ENCODE measurements around the gene ADAMTS7.
"Not testable (repeated sequence)": the region's sequence is repeated elsewhere in the genome, so short reads cannot be mapped to it uniquely, and the experiment has no call there.

The ADAMTS7 gene

GRCh38 chr15:78777953-78778345 is 33.3 kb downstream of the ADAMTS7 start:
- not testable (repeated sequence) for DNase-seq

GRCh38 chr15:78777290-78777952 is 33.8 kb downstream of the ADAMTS7 start:
- DNase-seq: not testable (repeated sequence)

DNA sequence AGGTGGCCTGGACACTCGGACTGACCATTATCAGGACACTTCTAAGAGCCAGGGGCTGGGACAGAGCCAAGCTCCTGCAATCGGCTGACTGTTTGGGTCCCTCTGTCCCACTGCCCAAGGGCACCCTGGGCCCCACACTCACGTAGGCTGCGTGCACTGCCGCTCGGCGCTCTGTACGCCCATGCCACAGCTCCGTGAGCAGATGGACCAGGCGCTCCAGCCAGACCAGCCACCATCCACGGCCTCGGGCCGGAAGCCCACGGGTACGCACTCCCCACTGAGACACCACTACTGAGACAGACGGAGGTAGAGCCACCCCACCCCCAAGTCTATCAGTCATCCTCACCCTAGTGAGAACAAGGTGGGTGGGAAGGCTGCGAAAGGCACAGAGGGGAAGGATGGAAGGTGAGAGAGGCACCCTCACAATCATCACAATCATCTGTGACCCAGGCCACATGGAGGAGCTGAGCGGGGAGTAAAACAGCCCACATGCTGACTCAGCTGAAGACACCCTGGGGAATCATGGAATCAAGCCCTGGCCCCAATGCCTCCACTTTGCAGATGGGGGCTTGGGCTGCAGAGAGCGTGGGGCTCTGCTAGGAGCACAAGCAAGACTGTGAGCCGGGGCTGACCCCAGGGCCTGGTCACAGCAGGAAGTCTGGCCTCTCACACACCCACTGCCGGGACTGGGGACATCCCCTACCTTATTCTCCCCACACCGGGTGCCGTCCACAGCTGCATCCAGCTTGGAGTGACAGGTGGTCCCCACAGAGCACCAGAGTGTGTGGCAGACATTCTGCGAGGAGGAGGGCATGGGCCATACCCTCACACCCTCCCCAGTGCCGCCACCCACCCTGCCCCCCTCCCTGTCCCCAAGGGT is 35.0 kb downstream of the ADAMTS7 start:
- not testable (repeated sequence) for DNase-seq

GRCh38 chr15:78775472-78775871 is 35.8 kb downstream of the ADAMTS7 start:
- DNase-seq: no peak

GRCh38 chr15:78774451-78774990 is 36.7 kb downstream of the ADAMTS7 start:
- DNase-seq: not testable (repeated sequence)

- DNase-seq: not testable (repeated sequence)
These were observed 37.4 kb downstream of the ADAMTS7 start for GRCh38 chr15:78773765-78774450.

- no peak for DNase-seq
These were observed 38.5 kb downstream of the ADAMTS7 start for GRCh38 chr15:78772738-78773137.

- not testable (repeated sequence) for DNase-seq
These were observed 39.7 kb downstream of the ADAMTS7 start for GRCh38 chr15:78771436-78772000.

DNA sequence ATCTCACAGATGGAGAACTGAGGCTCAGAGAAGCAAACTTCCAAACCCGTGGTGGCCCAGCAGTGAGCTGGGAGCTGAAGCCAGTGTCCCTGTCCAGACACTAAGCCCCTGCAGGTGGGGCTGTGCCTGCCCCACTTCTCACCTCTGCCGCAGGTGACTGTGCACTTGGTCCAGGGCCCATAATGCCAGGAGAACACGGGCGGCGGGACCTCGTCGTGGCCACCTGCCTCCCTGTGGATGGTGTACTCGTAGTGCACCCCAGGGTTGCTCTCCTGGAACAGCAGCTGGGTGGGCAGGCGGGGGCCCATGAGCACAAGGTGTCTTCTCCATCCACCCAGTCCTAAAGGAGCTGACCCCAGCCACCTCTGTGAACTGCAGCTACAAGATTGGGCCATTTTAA is 40.2 kb downstream of the ADAMTS7 start:
- DNase-seq: not testable (repeated sequence)

GRCh38 chr15:78769473-78770225 is 41.6 kb downstream of the ADAMTS7 start:
- not testable (repeated sequence) for DNase-seq

DNA sequence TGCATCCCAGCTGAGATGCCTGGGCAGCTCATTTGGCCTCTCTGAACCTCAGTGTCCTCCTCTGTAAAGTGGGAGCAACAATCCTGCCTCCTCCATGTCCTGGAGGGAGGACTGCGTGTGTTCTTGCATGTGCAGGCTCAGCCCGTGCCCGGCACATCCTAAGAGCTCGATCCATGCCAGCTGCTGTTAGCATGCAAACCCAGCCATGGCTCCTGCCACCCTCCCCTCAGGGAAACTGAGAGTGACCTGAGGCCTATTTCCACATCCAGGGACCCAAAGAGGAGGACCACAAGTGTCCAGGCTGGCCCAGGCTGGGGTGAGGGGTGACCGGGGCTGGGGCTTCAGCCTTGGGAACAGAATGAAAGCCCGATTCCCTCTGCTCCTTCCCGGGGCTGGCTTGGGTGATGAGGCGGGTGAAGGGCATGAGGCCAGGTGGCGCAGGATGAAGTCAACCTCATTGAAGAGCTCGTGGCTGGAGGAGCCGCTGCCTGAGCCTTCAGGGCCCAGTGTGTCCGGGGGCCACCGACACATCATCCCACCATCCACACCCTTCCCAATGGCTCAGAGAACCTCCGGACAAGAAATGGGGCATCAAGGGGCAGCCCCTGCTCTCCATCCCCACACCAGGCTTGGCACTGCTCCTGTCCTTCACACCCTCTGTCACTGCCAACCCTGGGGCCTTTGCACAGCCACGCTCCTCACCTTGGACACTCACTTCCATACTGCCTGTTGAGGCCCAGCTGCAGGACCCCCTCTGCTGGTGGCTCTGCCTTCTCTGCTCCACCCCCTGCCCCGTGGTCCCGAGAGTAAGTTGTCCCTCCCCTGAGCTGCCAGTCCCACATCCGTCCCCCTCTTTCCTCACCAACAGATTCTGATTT is 42.5 kb downstream of the ADAMTS7 start:
- no peak for DNase-seq

- no peak for DNase-seq
These were observed 43.2 kb downstream of the ADAMTS7 start for GRCh38 chr15:78768096-78768495.

- DNase-seq: no peak
These were observed 43.8 kb downstream of the ADAMTS7 start for GRCh38 chr15:78767331-78767951.

- DNase-seq: not testable (repeated sequence)
These were observed 44.6 kb downstream of the ADAMTS7 start for GRCh38 chr15:78766641-78767071.

- no peak for DNase-seq
These were observed 45.2 kb downstream of the ADAMTS7 start for GRCh38 chr15:78766041-78766440.

DNA sequence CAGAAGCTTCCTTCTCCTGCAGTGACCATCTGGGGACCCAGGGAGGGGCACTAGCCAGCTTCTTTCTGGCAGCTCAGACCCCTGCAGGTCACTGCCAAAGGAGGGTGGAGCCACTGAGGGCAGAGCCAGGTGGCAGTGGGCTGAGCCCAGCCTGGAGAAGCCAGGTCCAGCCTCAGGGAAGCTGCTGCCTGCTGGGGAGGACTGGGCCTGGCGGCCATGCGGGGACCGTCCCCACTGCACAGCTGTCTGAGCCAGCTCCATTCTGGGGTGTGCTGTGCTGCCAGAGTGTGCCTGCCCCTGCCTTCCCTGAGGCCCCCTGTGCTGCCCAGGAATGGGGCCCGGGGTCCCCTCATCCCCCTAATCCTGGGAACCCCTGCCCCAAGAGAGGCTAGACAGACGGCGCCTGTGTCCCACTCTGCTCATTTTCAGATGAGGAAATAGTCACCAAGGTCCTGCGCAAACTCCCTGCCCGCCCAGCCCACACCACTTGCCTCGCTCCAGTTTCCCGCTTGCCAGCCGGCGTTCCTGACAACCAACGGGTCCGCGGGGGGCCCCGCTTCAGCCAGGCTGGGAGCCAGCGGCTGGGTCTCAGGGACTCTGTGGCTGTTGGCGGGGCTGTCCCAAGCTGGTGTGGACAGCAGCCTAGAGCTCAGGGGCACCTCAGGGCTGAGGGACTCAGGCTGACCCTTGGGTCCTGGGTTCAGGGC is 46.0 kb downstream of the ADAMTS7 start:
- not testable (repeated sequence) for DNase-seq

- DNase-seq: not testable (repeated sequence)
These were observed 46.7 kb downstream of the ADAMTS7 start for GRCh38 chr15:78764340-78765153.

- DNase-seq: no peak
These were observed 47.4 kb downstream of the ADAMTS7 start for GRCh38 chr15:78763796-78764241.

All from fibroblast of upper back skin (primary cell).